Bronchial epithelial cell (primary cell): Measurements from ENCODE around the gene ZNF205. TPM values are rescaled to one million over a fixed set of nuclear protein-coding genes. Genes with fewer than 3 reads are reported as not detected.

Source experiments
- DNase-seq: peaks from one replicate; pipeline ENCODE4 v3.0.0-alpha.2; 2010; ENCODE audit warnings: low read depth
- FAIRE-seq: peaks from 2 replicates; lab custom pipeline; 2011; peaks lifted over from hg19 to GRCh38; lab: Jason Lieb, UNC
- H3K27me3 ChIP-seq: 2 replicates; pipeline ENCODE4 v1.5.1; 2011; ENCODE audit warnings: low read length; ENCODE audit not compliant: control insufficient read depth, insufficient read depth
- H3K36me3 ChIP-seq: 2 replicates; pipeline ENCODE4 v1.5.1; 2011; ENCODE audit warnings: low read length; ENCODE audit not compliant: control insufficient read depth, insufficient read depth
- H3K4me3 ChIP-seq: 2 replicates; pipeline ENCODE4 v1.5.1; 2011; ENCODE audit warnings: mild to moderate bottlenecking, low read depth, low read length, control low read depth
- total RNA-seq: library from RNA; depleted of rRNA; stranded (reverse); fragments of >200 nt; gene quantifications from 2 replicates; pipeline ENCODE4 v1.2.1, GENCODE V29; 2014
- TF ChIP-seq, protein P1 (sequence below): IDR thresholded peaks from 2 replicates; pipeline ENCODE4 v1.5.1; 2011; ENCODE audit warnings: mild to moderate bottlenecking, moderate library complexity, low read length, control low read depth, inconsistent platforms; ENCODE audit not compliant: insufficient read depth, severe bottlenecking

The ZNF205 gene
- total RNA-seq, 1 donor from 2014 or later = 22.4 TPM

DNA sequence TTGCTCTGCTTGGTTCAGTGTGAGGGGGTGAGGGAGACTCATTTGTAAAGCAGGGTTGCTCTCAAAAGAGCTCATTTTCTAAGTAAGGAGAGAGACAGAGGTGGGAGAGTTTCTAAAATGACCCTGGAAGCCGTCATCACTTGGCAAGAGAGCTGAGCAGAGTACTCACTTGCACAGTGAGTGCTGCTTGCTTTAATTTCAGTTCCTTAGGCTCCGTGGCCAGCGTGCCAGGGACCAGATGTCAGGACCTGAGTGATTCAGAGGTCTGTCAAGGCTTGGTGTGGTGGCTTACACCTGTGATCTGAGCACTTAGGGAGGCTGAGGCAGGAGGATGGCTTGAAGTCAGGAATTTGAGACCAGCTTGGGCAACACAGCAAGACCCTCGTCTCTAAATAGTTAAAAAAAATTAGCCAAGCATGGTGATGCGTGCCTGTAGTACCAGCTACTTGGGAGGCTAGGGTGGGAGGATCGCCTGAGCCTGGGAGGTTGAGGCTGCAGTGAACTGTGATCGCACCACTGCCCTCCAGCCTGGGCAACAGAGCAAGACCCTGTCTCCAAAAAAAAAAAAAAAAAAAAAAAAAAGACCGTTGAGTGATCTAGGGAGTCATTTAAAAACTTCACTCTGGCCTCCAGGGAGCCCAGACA is 10.7 kb downstream of the ZNF205 start:
- H3K27me3 ChIP-seq = no peaks in the 10 kb centered on the region
- peaks cover 13% of the 10 kb centered on the region for H3K36me3 ChIP-seq
- no peak overlapping the region for H3K4me3 ChIP-seq
- FAIRE-seq = no peak
- DNase-seq = no peak
- TF ChIP-seq, protein P1, sequence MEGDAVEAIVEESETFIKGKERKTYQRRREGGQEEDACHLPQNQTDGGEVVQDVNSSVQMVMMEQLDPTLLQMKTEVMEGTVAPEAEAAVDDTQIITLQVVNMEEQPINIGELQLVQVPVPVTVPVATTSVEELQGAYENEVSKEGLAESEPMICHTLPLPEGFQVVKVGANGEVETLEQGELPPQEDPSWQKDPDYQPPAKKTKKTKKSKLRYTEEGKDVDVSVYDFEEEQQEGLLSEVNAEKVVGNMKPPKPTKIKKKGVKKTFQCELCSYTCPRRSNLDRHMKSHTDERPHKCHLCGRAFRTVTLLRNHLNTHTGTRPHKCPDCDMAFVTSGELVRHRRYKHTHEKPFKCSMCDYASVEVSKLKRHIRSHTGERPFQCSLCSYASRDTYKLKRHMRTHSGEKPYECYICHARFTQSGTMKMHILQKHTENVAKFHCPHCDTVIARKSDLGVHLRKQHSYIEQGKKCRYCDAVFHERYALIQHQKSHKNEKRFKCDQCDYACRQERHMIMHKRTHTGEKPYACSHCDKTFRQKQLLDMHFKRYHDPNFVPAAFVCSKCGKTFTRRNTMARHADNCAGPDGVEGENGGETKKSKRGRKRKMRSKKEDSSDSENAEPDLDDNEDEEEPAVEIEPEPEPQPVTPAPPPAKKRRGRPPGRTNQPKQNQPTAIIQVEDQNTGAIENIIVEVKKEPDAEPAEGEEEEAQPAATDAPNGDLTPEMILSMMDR = no peak

DNA sequence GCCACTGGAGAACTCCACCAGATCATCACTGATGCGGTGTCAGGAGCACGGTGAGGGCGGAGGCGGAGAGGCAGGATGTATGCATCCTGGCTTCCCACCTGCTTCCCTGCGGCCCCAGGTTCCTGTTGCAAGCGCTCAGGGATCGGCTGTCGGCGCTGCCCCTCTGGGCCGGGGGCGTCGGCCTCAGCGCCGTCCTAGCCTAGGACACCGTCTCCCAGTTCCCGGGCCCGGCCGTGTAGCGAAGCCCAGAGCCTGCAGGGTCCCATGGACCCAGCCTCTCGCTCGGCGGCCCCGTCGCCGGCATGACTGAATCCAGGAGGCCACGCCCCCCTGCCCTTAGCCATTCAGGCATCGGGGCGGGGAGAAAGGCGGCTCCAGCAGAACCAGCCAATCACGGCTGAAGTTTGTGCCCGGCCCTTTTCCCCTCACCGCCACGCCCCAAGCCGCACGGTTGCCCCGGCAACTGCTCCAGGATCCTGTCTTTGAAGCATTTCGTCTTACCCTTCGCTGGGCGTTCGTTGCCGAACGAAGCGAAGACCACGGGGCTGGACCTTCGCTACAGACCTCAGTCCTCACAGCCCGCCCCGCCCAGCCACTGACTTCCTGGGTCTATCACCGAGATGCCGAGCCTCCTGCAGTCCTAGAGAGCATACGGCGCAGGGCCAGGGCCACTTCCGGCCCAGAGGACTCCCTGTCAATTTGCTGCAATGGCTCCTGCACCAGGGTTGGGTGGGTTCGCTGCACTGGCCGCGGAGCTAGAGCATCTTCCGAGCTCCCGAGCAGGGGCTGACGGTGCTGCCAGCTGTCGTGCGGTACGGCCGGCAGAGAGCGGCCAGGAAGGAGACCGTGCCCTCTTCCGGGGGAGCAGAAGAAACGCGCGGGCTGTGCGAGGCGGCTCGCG is 11.8 kb downstream of the ZNF205 start:
- peak; percentile 84 for DNase-seq
- TF ChIP-seq, protein P1 = peak; percentile 43
- no peak for FAIRE-seq
- H3K27me3 ChIP-seq = no peaks in the 10 kb centered on the region
- peak overlapping the region; percentile 85 for H3K4me3 ChIP-seq
- H3K36me3 ChIP-seq = peaks cover 12% of the 10 kb centered on the region

DNA sequence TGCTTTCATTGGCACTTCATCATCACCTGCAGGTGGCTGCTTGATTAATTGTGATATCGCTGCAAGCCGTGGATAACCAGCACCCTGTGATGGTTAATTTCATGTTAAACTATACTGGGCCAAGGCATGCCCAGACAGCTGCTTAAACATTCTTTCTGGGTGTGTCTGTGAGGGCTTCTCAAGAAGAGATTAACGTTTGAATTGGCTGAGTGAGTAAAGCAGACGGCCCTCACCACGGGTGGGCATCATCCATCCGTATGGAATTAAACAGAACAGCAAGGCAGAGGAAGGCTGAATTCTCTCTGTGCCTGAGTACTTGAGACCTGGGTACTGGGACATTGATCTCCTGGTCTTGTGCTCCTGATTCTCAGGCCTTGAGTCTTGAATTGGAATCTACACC is 15.4 kb downstream of the ZNF205 start:
- DNase-seq (peak; percentile 76), FAIRE-seq (no peak)
- no peaks in the 10 kb centered on the region for H3K27me3 ChIP-seq
- H3K36me3 ChIP-seq = peaks cover 4% of the 10 kb centered on the region
- TF ChIP-seq, protein P1 = no peak
- no peak overlapping the region for H3K4me3 ChIP-seq

DNA sequence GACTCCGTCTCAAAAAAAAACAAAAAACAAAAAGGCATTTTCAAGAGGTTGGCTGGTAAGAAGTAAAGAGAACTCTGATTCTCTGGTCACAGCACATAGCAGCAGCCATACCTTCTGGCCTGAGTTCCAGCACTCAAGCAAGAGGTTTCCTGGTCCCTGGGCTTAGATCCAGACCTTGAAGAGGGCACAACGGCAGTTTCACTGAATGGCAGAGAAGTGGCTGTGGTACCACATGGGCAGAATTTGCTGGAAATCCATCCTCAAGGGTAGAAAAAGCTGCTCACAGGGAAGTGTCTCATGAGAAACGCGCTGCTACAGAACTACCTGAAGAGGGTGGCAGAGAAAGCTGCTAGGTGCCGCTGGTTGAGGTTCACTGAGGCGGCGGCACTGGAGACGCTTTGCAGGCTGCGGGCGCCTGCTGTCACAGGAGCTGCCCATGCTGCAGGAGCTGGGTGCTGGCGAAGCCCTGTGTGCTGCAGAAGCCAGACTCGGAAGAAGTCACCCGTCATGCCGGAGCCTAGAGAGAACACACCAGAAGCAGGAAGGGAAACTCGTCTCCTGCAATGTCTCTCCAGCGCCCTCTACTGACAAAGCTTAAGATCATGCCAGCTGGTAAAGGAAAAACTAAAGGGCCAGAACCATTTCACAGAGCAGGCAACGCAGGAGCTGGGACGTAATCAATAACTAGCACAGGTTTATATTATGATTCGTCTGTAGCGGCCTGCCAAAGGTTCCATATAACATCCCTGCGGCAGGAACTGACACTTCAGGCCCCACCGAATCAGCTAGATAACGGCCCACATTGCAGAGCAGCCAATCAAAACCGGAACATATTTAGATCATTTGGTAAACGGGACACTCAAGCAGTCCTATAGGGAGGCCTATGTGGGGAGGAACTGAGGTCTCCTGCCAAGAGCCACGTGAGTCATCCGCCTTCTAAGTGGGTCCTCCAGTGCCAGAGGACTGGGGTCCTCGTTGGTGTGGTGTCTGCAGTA is 17.0 kb downstream of the ZNF205 start:
- Histone ChIP-seq H3K4me3 (peak overlapping the region; percentile 46), H3K27me3 (no peaks in the 10 kb centered on the region), H3K36me3 (peaks cover 4% of the 10 kb centered on the region)
- DNase-seq (peak; percentile 74), FAIRE-seq (no peak)
- TF ChIP-seq, protein P1 = peak; percentile 91

DNA sequence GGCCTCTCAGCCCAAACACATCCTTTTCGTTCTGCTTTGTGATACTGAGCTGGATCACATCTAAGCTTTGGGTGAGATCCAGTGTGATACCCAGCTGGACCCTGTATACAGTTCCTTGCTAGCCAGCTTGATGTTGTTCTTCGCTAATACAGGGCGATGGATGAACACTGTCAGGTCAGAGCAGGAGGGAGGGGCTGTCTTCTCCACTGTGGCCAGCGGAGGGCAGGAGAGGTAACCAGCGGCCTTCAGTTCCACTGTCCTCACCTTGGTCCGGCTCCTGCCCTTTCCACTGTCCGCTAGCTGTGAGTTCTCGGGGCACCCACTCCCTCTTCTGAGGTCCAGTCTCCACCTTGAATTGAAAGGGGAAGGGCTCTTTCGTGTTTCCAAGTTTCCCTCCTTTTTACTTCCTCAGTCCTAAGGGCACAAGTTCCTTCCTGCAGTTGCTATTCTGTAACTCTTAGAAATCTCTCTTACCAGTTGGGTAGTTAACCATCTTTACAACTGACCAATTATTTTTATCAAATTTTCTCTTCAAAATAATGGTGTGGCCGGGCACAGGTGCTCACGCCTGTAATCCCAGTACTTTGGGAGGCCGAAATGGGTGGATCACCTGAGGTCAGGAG is 19.5 kb downstream of the ZNF205 start:
- TF ChIP-seq, protein P1 = peak; percentile 78
- H3K27me3 ChIP-seq = no peaks in the 10 kb centered on the region
- DNase-seq (peak; percentile 33), FAIRE-seq (no peak)
- peaks cover 2% of the 10 kb centered on the region for H3K36me3 ChIP-seq
- no peak overlapping the region for H3K4me3 ChIP-seq
